Colonic mucosa (tissue), 4 donors: Measurements from ENCODE around the gene APCDD1L. TPM values are rescaled to one million over a fixed set of nuclear protein-coding genes. Genes with fewer than 3 reads are reported as not detected.

Source experiments
- DNase-seq: peaks from one replicate; pipeline ENCODE4 v3.0.0-alpha.2; 2020
- H3K27ac ChIP-seq: fragments of 200-600 bp; one replicate; pipeline ENCODE4 v1.8.0; 2021
- H3K27me3 ChIP-seq: fragments of 200-600 bp; one replicate; pipeline ENCODE4 v1.8.0; 2021
- H3K36me3 ChIP-seq: fragments of 200-600 bp; one replicate; pipeline ENCODE4 v1.8.0; 2021
- H3K4me1 ChIP-seq: fragments of 200-600 bp; one replicate; pipeline ENCODE4 v1.8.0; 2021; ENCODE audit warnings: mild to moderate bottlenecking
- H3K4me3 ChIP-seq: fragments of 200-600 bp; one replicate; pipeline ENCODE4 v1.8.0; 2021
- H3K9ac ChIP-seq, 2 donors: one replicate each; pipeline ENCODE4 v1.7.0; 2013; ENCODE audit warnings: control low read depth in 2 of 2, low read depth in 2 of 2, low read length in 2 of 2
- H3K9me3 ChIP-seq: fragments of 200-600 bp; one replicate; pipeline ENCODE4 v1.8.0; 2021
- CTCF ChIP-seq: fragments of 200-600 bp; IDR thresholded peaks from one replicate; pipeline ENCODE4 v1.8.0; 2022; ENCODE audit warnings: antibody characterized with exemption, mild to moderate bottlenecking
- intact Hi-C: fragments of 100-400 bp; cut with DNase I; formaldehyde crosslinking; loops from one replicate; pipeline ENCODE4 v1.14.1; 2022
- total RNA-seq, 2 donors: library from RNA; stranded (reverse); fragmentation: NEBNext Ultra II Directional in 1 of 2; extraction: Animal tissue kit (Norgen Biotek cat#: 25700) in 1 of 2; gene quantifications; one replicate each; pipeline ENCODE4 v1.2.1, GENCODE V29; 2021
- donor health status: healthy.
- donor health status: DM: no; HTN: no; CAD: no.
- donor health status: DM: no; HTN: no; CAD: no.

Gene APCDD1L
- total RNA-seq, 2 donors from 2014 or later = 0.32 to 1.0 TPM

DNA sequence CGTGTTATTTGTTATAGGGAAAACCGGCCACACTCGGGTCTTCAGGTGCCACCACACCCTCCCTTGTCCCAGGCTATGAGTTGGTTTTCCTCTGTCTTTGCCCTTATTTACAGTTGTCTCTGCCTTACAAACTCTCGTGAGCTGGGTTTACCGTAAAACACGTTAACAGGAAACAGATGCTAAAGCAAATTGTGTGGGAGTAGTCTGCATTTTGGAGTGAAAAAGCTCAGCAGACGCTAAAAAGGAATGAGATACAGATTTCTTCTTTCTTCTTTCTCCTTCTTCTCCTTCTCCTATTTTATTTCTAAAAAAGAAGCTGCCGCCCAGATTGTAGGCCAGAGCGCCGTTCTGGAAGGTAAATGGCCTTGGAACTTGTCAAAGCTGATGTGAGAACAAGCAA lies 51.9 kb downstream of the APCDD1L start:
- intact Hi-C loops = no loop called here
- TF ChIP-seq CTCF = no peak
- Histone ChIP-seq H3K36me3 (no peaks in the 10 kb centered on the region), H3K4me1 (no peaks in the 10 kb centered on the region), H3K9ac (no peak overlapping the region), H3K4me3 (no peak overlapping the region), H3K27ac (no peak overlapping the region), H3K9me3 (no peaks in the 10 kb centered on the region), H3K27me3 (no peaks in the 10 kb centered on the region)
- no peak for DNase-seq

GRCh38 chr20:58461899-58462298 lies 53.3 kb downstream of the APCDD1L start:
- Histone ChIP-seq H3K27ac (no peak overlapping the region), H3K4me3 (no peak overlapping the region), H3K9me3 (no peaks in the 10 kb centered on the region), H3K9ac (no peak overlapping the region), H3K36me3 (no peaks in the 10 kb centered on the region), H3K4me1 (no peaks in the 10 kb centered on the region), H3K27me3 (no peaks in the 10 kb centered on the region)
- TF ChIP-seq CTCF = no peak
- no peak for DNase-seq
- intact Hi-C loops = no loop called here

DNA sequence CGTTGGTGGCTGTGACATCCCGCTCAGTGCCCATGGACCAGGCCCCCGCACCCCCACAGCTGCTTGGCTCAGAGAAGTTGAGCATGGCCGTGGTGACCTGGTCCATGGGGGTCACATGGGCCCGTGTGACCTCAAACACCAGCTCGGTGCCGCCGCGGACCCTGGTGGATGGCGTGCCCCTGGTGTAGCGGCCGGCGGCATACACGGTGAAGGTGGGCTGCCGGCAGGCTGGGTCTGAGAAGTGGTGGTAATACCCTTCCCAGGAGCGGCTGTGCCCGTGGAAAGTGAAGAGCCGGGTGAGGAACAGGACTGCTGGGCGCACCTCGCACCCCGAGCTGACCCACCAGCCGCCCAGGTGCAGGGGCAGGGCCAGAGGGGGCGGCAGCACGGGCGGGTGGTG lies 54.1 kb downstream of the APCDD1L start:
- DNase-seq = no peak
- no peak overlapping the region for H3K4me3 ChIP-seq
- no peaks in the 10 kb centered on the region for H3K4me1 ChIP-seq
- H3K27me3 ChIP-seq = no peaks in the 10 kb centered on the region
- intact Hi-C loops = no loop called here
- H3K9me3 ChIP-seq = no peaks in the 10 kb centered on the region
- no peaks in the 10 kb centered on the region for H3K36me3 ChIP-seq
- TF ChIP-seq CTCF = no peak
- H3K9ac ChIP-seq = no peak overlapping the region
- H3K27ac ChIP-seq = no peak overlapping the region

GRCh38 chr20:58459058-58459750 lies 56.0 kb downstream of the APCDD1L start:
- Histone ChIP-seq H3K27me3 (no peaks in the 10 kb centered on the region), H3K36me3 (no peaks in the 10 kb centered on the region), H3K4me1 (no peaks in the 10 kb centered on the region), H3K4me3 (no peak overlapping the region), H3K9ac (no peak overlapping the region), H3K27ac (no peak overlapping the region), H3K9me3 (no peaks in the 10 kb centered on the region)
- DNase-seq = no peak
- intact Hi-C loops = no loop called here
- TF ChIP-seq CTCF = no peak

DNA sequence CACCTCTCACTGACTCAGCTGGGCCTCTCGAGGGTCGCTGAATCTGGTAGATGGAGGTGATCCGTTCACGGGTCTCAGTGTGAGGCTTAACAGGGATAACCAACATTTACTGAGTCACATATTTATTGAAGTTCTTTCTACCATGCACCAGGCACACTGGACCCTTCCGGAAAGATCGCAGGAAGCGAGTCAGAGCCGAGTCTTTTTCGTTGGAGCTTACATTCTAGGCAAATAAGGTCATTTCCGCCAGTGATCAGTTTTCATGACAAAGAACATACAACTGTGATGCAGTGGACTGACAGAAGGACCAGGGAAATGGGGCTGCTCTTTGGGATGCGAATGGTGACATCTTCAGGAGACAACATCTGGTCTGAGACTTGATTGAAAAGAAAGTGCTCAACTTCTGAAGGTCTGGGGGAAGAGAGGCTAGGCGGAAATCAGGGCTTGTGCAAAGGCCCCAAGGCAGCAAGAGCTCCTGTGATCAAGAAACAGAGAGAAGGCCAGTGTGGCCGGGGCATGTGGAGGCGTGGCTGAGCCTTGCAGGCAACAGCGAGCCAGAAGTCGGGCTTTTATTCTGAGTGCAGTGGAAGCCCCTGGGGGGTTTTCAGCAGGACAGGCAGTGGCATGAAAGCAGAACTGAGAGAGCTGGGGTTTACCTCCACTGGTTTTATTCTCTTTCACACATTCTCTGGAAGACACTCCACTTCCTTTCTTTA lies 56.7 kb downstream of the APCDD1L start:
- H3K27ac ChIP-seq = no peak overlapping the region
- no peak for DNase-seq
- H3K36me3 ChIP-seq = no peaks in the 10 kb centered on the region
- H3K27me3 ChIP-seq = no peaks in the 10 kb centered on the region
- no peaks in the 10 kb centered on the region for H3K4me1 ChIP-seq
- H3K9ac ChIP-seq = no peak overlapping the region
- H3K9me3 ChIP-seq = no peaks in the 10 kb centered on the region
- intact Hi-C loops = no loop called here
- no peak overlapping the region for H3K4me3 ChIP-seq
- TF ChIP-seq CTCF = no peak
